ENCODE measurements around the gene PUS10. TPM values are rescaled to one million over a fixed set of nuclear protein-coding genes. Genes with fewer than 3 reads are reported as not detected.

The PUS10 gene
- total and polyA plus RNA-seq, 12 donors = 2.2 to 10.6 (median 6.3) TPM

- no peak for TF ChIP-seq CTCF (IDR thresholded peaks at IDR 0.05)
- no peaks in the 10 kb centered on the region for H3K27me3 ChIP-seq
- H3K4me1 ChIP-seq (replicated peaks in 1 of 2) = no peaks in the 10 kb centered on the region
- H3K27ac ChIP-seq = no peak overlapping the region
- no peak overlapping the region for H3K4me3 ChIP-seq
- DNase-seq = no peak
- no peaks in the 10 kb centered on the region for H3K36me3 ChIP-seq (replicated peaks in 1 of 2)
- intact Hi-C loops (cut with DNase I) = no loop called here
- H3K9me3 ChIP-seq (replicated peaks in 1 of 3) = no peaks in the 10 kb centered on the region
Measured at GRCh38 chr2:61057562-61057961, 39.5 kb upstream of the PUS10 start.

- no peaks in the 10 kb centered on the region for H3K4me1 ChIP-seq (replicated peaks in 1 of 2)
- H3K4me3 ChIP-seq = no peak overlapping the region
- peaks cover 0 to 5% of the 10 kb centered on the region in 2 donors for H3K36me3 ChIP-seq (replicated peaks in 1 of 2)
- no peaks in the 10 kb centered on the region for H3K27me3 ChIP-seq
- no peaks in the 10 kb centered on the region for H3K9me3 ChIP-seq (replicated peaks in 1 of 3)
- H3K27ac ChIP-seq = no peak overlapping the region
- no peak for DNase-seq
- WGBS, 4 donors = 62 to 67% (median 64%) methylated on average over 2 of the region's 2 CpGs
- TF ChIP-seq CTCF (IDR thresholded peaks at IDR 0.05) (no peak), POLR2A (IDR thresholded peaks at IDR 0.05) (no peak)
- intact Hi-C loops (cut with DNase I) = no loop called here
Measured at GRCh38 chr2:61055557-61055956, 37.5 kb upstream of the PUS10 start.

- peak overlapping the region in 1 of 5 donors; percentile 42 for H3K27ac ChIP-seq
- H3K27me3 ChIP-seq = no peaks in the 10 kb centered on the region
- 37 to 53% (median 47%) methylated on average over 4 of the region's 4 CpGs for WGBS, 4 donors
- TF ChIP-seq POLR2A (IDR thresholded peaks at IDR 0.05) (no peak), CTCF (IDR thresholded peaks at IDR 0.05) (no peak)
- H3K4me1 ChIP-seq (replicated peaks in 1 of 2) = peaks cover 5 to 18% of the 10 kb centered on the region in 2 donors
- no peak for DNase-seq
- intact Hi-C loops (cut with DNase I) = no loop called here
- H3K4me3 ChIP-seq = no peak overlapping the region
- no peaks in the 10 kb centered on the region for H3K9me3 ChIP-seq (replicated peaks in 1 of 3)
- H3K36me3 ChIP-seq (replicated peaks in 1 of 2) = peaks cover 0 to 29% of the 10 kb centered on the region in 2 donors
Measured at GRCh38 chr2:61045999-61046398, 27.9 kb upstream of the PUS10 start.

- H3K27ac ChIP-seq = peak overlapping the region in 2 of 5 donors; percentile 29 to 42
Measured at GRCh38 chr2:61045226-61045625, 27.2 kb upstream of the PUS10 start.

More at GRCh38 chr2:61045226-61045625, 27.2 kb upstream of the PUS10 start:
- no peak for DNase-seq
- Histone ChIP-seq H3K36me3 (replicated peaks in 1 of 2) (peaks cover 0 to 29% of the 10 kb centered on the region in 2 donors), H3K4me1 (replicated peaks in 1 of 2) (peaks cover 5 to 18% of the 10 kb centered on the region in 2 donors), H3K4me3 (no peak overlapping the region), H3K27me3 (no peaks in the 10 kb centered on the region), H3K9me3 (replicated peaks in 1 of 3) (no peaks in the 10 kb centered on the region)
- TF ChIP-seq POLR2A (IDR thresholded peaks at IDR 0.05) (no peak), CTCF (IDR thresholded peaks at IDR 0.05) (no peak)
- 57 to 66% (median 60%) methylated on average over 2 of the region's 2 CpGs for WGBS, 4 donors
- intact Hi-C loops (cut with DNase I) = no loop called here

Measured in adrenal gland (tissue), 12 donors.